ENCODE measurements around the gene MTCH1.

DNA sequence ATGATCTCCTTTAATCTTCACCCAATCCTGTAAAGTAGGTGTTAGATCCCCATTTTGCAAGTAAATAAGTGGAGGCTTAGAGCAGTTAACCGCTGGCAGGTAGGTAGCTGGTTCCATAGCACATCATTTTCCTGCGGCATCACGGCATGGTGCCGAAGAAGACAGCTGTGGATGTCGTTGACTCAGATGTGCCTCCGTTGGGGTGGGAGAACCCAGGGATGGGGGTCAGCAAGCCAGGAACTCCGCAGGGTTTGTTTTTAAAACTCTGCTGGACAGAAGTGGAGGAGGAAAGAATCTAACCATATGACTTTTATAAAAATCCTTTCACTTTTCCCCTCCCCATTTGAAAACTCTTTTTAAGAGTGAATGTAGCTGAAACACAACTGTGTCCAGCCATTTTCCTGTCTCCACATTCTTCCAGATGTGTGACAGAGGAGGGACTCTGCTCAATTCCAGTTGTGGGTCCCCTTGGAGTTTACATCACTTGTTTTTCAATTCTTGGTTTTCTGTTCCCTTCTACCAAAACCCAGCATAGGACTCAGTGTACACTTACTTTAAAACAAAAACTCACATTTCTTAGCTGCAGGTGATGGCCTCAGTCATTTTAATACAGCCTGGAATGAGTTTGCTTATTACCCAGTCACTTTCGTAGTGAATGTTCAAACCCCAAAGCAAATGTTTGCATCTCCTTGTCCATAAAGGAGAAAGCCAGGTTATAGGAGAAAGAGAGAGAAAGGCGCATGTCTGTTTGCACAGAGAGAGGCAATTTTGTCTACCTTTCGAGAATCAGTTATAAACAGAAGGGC, 59.1 kb downstream of the MTCH1 start:
- TF ChIP-seq, protein P1, sequence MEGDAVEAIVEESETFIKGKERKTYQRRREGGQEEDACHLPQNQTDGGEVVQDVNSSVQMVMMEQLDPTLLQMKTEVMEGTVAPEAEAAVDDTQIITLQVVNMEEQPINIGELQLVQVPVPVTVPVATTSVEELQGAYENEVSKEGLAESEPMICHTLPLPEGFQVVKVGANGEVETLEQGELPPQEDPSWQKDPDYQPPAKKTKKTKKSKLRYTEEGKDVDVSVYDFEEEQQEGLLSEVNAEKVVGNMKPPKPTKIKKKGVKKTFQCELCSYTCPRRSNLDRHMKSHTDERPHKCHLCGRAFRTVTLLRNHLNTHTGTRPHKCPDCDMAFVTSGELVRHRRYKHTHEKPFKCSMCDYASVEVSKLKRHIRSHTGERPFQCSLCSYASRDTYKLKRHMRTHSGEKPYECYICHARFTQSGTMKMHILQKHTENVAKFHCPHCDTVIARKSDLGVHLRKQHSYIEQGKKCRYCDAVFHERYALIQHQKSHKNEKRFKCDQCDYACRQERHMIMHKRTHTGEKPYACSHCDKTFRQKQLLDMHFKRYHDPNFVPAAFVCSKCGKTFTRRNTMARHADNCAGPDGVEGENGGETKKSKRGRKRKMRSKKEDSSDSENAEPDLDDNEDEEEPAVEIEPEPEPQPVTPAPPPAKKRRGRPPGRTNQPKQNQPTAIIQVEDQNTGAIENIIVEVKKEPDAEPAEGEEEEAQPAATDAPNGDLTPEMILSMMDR (conservative IDR thresholded peaks at IDR 0.05): no peak
- TF ChIP-seq EZH2 (IDR thresholded peaks at IDR 0.05; ENCODE audit: low read depth): no peak
